Mammary epithelial cell (primary cell): ENCODE data around the gene FMNL2.

Source experiments
- CTCF ChIP-seq, 2 donors: IDR thresholded peaks in 1 of 2; conservative IDR thresholded peaks in 1 of 2; 2 replicates each; pipeline ENCODE4 v1.5.1; 2011 to 2012; ENCODE audit warnings: inconsistent platforms in 2 of 2, low read length in 2 of 2, mild to moderate bottlenecking in 2 of 2, control low read depth in 1 of 2, low read depth in 1 of 2; ENCODE audit not compliant: insufficient read depth in 1 of 2; ENCODE audit errors: extremely low read depth in 1 of 2
- EZH2 ChIP-seq: IDR thresholded peaks from 2 replicates; pipeline ENCODE4 v1.6.1; 2012; ENCODE audit warnings: low read length, inconsistent platforms, borderline replicate concordance

- TF ChIP-seq CTCF (conservative IDR thresholded peaks at IDR 0.05 in 1 of 2, IDR thresholded peaks at IDR 0.05 in 1 of 2; ENCODE audit: extremely low read depth in 1 of 2, insufficient read depth in 1 of 2, low read depth in 1 of 2, low read length in 2 of 2) (no peak), EZH2 (no peak)
These were observed 105.1 kb downstream of the FMNL2 start for GRCh38 chr2:152440049-152440448.
